HG03575 (cell line): ENCODE results near the gene CACNA1F.

Experiments used
- ATAC-seq: cut with Tn5 transposase; IDR thresholded peaks from one replicate; pipeline ENCODE4 v1.9.1; 2021; ENCODE audit not compliant: unreplicated experiment, insufficient number of reproducible peaks, low FRiP score; ENCODE audit errors: extremely low read depth

Gene CACNA1F

DNA sequence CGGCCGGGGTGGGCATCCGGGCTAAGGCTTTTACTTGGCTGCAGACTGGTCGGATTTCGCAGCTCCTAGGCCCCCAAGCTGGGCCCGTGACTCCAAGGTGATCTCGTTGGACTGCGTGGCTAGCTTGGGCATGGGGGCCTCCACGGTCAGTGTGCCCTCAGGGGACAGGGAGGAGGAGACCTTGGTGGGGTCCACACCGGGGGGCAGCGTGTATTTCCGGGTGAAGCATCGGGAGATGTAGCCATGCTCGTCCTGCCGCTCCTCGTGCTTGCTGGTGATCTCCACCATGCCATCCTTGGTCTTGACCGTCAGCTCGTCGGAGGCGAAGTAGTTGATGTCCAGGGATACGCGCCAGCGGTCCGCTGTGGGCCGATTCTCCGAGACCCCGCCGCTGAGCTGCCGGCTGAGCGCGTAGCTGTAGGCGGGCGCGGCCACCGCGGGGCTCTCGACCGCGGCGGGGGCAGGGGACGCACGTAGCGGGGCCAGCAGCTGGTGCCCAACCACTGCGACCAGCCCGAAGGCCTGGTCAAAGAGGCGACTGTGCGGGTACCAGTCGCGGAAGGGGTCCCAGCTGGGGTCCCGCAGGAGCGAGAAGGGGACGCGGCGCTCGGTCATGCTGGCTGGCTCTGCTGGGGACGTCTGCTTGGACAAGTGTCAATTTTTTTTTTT is 881 bp upstream of the CACNA1F start:
- no peak for ATAC-seq

GRCh38 chrX:49232525-49232924 is 615 bp downstream of the CACNA1F start:
- ATAC-seq = no peak

DNA sequence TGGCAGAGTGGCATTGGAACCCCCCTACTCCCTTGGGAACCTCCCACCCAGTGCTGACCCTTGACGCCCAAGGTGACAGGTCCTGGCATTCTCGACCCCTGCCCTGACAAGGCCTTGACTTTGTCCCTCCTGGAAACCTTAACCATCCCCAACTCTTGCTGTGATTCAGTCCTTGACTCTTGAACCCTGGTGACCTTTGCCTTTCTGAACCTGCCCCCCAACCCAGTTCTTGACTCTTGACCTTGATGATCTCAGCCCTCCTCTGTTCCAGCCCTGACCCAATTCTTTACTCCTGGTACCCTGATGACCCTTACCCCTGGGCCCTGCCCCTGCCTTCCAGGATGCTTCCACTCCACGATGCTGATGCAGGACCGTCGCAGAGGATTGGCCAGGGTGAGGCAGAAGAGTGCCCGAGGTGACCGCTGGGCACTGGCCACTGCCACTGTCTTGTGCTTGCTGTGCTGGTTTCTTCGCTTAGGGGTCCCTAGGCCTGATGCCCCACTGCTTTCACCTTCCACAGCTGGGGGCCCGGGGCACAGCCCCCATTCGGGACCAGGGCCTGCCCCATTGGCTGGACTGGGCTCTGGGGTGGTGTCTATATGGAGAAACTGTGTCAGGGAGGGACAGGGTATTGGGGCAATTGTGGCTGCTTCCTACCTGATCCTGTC is 1.7 kb downstream of the CACNA1F start:
- ATAC-seq = no peak

- no peak for ATAC-seq
Measured at GRCh38 chrX:49230500-49231232, 2.5 kb downstream of the CACNA1F start.

GRCh38 chrX:49228185-49228584 is 5.0 kb downstream of the CACNA1F start:
- no peak for ATAC-seq

DNA sequence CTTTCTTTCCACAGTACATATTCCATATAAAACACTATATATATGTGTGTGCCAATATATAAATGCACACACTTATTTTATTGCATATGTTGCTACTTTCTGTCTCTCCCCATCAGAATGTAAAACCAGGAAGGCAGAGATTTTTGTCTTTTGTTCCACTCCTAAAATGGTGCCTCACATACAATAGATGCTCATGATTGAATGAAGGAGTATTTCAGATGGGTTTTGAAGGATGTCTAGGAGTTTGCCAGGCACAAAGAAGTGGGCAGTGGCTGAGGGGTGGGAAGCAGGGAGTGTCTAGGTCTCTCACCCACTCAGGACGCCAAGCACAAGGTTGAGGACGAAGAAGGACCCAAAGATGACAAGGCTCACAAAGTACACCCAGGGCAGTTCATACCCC is 5.4 kb downstream of the CACNA1F start:
- no peak for ATAC-seq

DNA sequence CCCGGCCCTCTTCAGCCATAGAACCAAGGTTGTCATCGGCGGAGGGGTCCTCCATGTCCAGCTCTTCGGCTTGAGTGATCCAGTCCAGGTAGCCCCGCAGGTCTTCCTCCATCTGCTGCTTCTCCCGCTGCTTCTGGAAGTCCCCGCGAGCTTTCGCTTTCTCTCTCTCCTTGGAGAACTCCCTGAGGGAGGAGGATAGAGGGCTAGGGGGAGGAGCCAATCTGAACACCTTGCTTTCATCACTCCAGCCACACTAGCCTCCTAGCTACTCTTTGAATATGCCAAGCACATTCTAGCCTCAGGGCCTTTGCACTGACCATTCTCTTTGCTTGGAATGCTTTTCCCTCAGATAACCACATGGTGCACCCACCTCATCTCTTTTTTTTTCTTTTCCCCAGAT is 6.2 kb downstream of the CACNA1F start:
- no peak for ATAC-seq

- ATAC-seq = no peak
Measured at GRCh38 chrX:49225858-49226257, 7.3 kb downstream of the CACNA1F start.

DNA sequence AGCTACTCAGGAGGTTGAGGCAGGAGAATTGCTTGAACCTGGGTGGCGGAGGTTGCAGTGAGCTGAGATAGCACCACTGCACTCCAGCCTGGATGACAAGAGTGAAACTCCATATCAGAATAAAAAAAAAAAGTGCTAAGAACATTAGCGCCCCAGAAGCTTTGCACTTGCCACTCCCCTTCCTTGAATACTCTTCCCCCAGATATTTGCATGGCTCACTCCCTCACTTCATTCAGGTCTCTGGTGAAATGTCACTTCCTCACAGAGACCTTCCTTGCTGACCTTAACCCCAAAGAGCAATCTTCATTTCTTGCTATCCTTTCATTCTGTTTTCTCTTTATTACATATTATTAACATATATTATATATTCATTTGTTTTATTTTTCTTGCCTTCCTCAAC is 11.3 kb downstream of the CACNA1F start:
- no peak for ATAC-seq

- no peak for ATAC-seq
Measured at GRCh38 chrX:49220100-49220499, 13.0 kb downstream of the CACNA1F start.

- no peak for ATAC-seq
Measured at GRCh38 chrX:49214996-49215526, 18.1 kb downstream of the CACNA1F start.

DNA sequence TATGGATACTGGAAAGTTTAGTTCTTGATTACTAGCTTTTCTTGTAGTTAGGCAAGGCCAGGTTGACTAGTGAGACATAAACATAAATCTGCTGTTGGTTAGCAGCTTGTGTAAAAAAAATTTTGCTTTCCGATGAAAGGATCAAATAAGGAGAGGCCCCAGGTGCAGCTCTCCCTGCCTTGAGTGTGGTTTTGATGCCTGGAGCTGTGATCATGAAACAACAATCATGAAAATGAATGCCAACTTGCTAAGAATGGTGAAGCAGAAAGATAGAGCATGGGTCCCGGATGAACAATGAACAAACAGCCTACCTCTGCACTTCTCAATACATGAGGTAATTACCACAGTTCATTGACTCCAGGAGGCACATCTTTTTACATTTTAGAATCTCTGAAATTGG is 18.7 kb downstream of the CACNA1F start:
- ATAC-seq = no peak

DNA sequence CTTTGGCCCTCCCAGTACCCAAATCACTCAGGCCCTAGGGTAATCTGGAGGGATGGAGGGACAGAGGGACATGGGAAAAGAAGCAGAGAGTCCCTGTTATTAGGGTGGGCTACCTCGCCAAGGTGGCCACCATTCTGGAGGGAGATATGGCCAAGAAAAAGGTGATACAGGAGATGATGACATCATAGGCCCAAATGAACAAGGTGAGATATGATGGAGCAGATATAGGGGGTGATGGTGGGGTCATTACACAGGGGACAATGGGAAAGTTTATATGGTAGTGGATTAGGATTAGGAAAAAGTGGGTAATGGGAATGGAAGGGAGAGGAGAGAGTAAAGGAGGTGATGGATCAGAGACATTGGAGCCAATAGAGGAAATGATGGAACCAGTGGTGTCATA is 20.3 kb downstream of the CACNA1F start:
- no peak for ATAC-seq

DNA sequence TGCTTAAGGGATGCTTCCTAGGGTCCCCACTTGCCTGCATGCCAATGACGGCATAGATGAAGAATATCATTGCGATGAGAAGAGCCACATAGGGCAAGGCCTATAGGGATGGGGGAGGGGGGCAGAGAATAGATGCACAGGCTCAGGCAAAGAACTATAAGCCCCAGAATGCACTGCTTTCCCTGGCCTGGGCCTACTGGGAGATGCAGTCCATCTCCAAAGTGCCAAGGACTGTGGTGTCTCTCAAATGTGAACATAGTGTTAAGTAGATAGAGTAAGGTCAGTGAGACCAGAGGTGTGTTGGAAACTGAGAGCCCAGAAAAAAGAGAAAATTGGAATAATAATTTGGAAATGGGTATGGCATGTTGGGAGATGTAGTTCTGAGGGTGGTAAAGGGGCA is 20.9 kb downstream of the CACNA1F start:
- ATAC-seq = no peak

DNA sequence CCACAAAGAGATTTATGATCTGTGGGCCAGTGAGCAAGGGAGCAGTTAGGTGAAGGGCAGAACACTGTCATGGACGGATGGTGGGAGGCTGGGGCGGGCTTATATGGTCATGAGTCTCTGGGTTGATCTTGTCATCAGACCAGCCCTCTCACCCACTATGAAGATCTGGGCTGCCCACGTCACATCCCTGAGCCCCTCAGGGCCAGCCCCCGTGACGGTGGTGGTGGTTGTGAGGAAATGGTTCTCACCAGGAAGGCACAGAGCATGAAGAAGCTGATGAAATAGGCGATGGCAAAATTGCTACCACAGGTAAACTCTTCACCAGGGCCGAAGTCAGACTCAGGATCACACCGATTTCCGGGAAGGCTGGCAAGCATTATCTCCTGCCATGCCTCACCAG is 22.1 kb downstream of the CACNA1F start:
- no peak for ATAC-seq

- no peak for ATAC-seq
Measured at GRCh38 chrX:49210406-49210805, 22.7 kb downstream of the CACNA1F start.

DNA sequence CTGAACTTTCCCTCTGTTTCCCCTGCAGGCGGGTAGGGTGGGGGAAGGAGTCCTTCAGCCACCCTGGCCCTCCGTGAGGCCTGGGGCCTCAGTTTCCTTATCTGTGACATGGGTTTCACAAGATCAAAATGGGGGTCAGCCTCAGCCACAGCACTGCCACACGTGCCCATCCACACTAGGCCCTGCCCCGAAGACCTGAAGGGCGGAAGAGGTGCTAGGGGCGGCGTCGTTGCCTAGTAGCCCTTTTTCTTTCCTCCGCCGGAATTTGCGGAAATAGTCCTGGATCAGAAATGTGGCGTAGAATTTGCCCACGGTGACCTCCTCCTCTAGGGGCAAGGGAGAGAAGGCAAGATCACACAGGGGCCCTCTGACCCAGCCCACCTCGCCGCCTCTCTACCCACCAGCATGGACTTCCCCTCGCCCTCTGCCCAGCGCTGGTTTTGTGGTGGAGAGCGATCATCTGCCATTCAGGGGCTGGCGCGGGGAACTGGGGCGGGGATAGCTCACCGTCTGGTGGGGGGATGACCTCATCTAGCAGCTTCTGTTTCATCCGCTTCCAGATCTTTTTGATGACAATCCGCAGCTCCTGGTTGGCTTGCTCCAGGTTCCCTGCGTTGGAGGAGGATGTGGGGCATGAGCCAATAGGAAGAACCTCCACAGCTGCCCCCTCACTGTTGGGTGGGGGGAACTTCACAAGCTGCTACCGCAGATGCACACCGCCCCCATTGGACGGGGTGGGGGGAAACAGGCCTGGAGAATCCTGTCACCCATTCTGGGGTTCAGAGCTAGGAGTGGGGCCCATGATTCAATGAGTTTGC is 23.5 kb downstream of the CACNA1F start:
- no peak for ATAC-seq

GRCh38 chrX:49208399-49208798 is 24.7 kb downstream of the CACNA1F start:
- ATAC-seq = no peak

- no peak for ATAC-seq
Measured at GRCh38 chrX:49206543-49206942, 26.6 kb downstream of the CACNA1F start.
